CD4-positive, alpha-beta T cell (primary cell): ENCODE data around the gene NDRG2. TPM values are rescaled to one million over a fixed set of nuclear protein-coding genes. Genes with fewer than 3 reads are reported as not detected.

Source experiments
- ATAC-seq: fragments of 200-7000 bp; cut with Tn5 transposase; one replicate; pipeline ENCODE4 v1.10.0; 2022; ENCODE audit warnings: mild to moderate bottlenecking; ENCODE audit not compliant: poor library complexity
- CTCF ChIA-PET: fragments of 350-600 bp; sonication (Branson Sonifier 250); formaldehyde crosslinking; loops from one replicate; lab custom pipeline; 2021; ENCODE audit warnings: antibody characterized with exemption, inconsistent platforms; lab: Charles Lee
- POLR2A ChIA-PET: fragments of 350-600 bp; sonication (Branson Sonifier 250); formaldehyde crosslinking; loops from one replicate; lab custom pipeline; 2021; ENCODE audit warnings: antibody characterized with exemption, inconsistent platforms; lab: Charles Lee
- DNase-seq, 14 experiments: peaks; one replicate each; pipeline ENCODE4 v3.0.0-alpha.2; 2013 to 2020; ENCODE audit warnings: mixed read lengths in 2 of 14
- H3K27ac ChIP-seq, 2 donors: one replicate each; pipeline versions ENCODE4 v1.5.1 to v1.7.0; 2013; ENCODE audit warnings: low read length in 2 of 2, low read depth in 1 of 2, mild to moderate bottlenecking in 1 of 2
- H3K27me3 ChIP-seq, 2 experiments: 1 replicate in 1 of 2; 2 replicates in 1 of 2; pipeline versions ENCODE4 v1.6.1 to v1.7.0; 2013; ENCODE audit warnings: low read length in 2 of 2, control low read depth in 1 of 2, mild to moderate bottlenecking in 1 of 2, moderate library complexity in 1 of 2; ENCODE audit not compliant: insufficient read depth in 2 of 2, control insufficient read depth in 1 of 2
- H3K36me3 ChIP-seq: one replicate; pipeline ENCODE4 v1.6.1; 2013; ENCODE audit warnings: low read length, control low read depth; ENCODE audit not compliant: insufficient read depth
- H3K4me1 ChIP-seq: one replicate; pipeline ENCODE4 v1.6.1; 2013; ENCODE audit warnings: low read length, control low read depth; ENCODE audit not compliant: insufficient read depth
- H3K4me3 ChIP-seq: one replicate; pipeline ENCODE4 v1.5.1; 2013; ENCODE audit warnings: mild to moderate bottlenecking, low read length, moderate library complexity
- H3K9me3 ChIP-seq, 2 experiments: 1 replicate in 1 of 2; 2 replicates in 1 of 2; pipeline versions ENCODE4 v1.6.1 to v1.7.0; 2013; ENCODE audit warnings: low read length in 2 of 2, mild to moderate bottlenecking in 2 of 2, control low read depth in 1 of 2, moderate library complexity in 1 of 2; ENCODE audit not compliant: control insufficient read depth in 1 of 2, insufficient read depth in 1 of 2
- H3K27ac Mint-ChIP-seq: one replicate; pipeline ENCODE4 v1.8.0; 2020; ENCODE audit warnings: mixed read lengths
- H3K27me3 Mint-ChIP-seq: one replicate; pipeline ENCODE4 v1.8.0; 2021; ENCODE audit warnings: mixed read lengths
- H3K36me3 Mint-ChIP-seq: one replicate; pipeline ENCODE4 v1.8.0; 2021; ENCODE audit warnings: low read depth, mixed read lengths
- H3K4me1 Mint-ChIP-seq: one replicate; pipeline ENCODE4 v1.8.0; 2021; ENCODE audit warnings: low read depth, mixed read lengths
- H3K4me3 Mint-ChIP-seq: one replicate; pipeline ENCODE4 v1.8.0; 2020; ENCODE audit warnings: mild to moderate bottlenecking, mixed read lengths
- H3K9me3 Mint-ChIP-seq: one replicate; pipeline ENCODE4 v1.8.0; 2020; ENCODE audit warnings: mixed read lengths
- CTCF ChIP-seq: fragments of 200-600 bp; IDR thresholded peaks from one replicate; pipeline ENCODE4 v1.8.0; 2022; ENCODE audit warnings: antibody characterized with exemption, mild to moderate bottlenecking
- intact Hi-C, 2 experiments: fragments of 100-400 bp; cut with DNase I in 1 of 2; cut with micrococcal nuclease in 1 of 2; formaldehyde crosslinking; loops; one replicate each; pipeline versions ENCODE4 v1.15.1 to v1.9.0; 2023 to 2025; cut with DNase I, micrococcal nuclease
- total RNA-seq, 174 experiments: library from RNA in 2 of 174; stranded (reverse) in 2 of 174; gene quantifications; one replicate each; pipeline ENCODE4 v1.2.3 and lab custom pipeline; 2021 to 2026

NDRG2 gene
- total RNA-seq, 2 experiments from 2014 or later, result 26.7 to 28.6 TPM

GRCh38 chr14:21070083-21070609 is 45.3 kb upstream of the NDRG2 start, which contains the start of gene ARHGEF40:
TSS of gene ARHGEF40 (plus strand) at chr14:21070304. CDS start at chr14:21070397, 93 bp downstream.
- no peak for TF ChIP-seq CTCF
- intact Hi-C loops, result no loop called here
- H3K27me3 ChIP-seq, result peaks cover 44 to 59% of the 10 kb centered on the region in 2 experiments

GRCh38 chr14:21069388-21070082 is 44.7 kb upstream of the NDRG2 start:
- Mint-ChIP-seq H3K27me3 (peaks cover 85% of the 10 kb centered on the region), H3K4me1 (peaks cover 37% of the 10 kb centered on the region), H3K4me3 (peak overlapping the region; percentile 80), H3K36me3 (no peaks in the 10 kb centered on the region), H3K27ac (no peak overlapping the region), H3K9me3 (no peaks in the 10 kb centered on the region)
- peaks cover 0 to 13% of the 10 kb centered on the region in 2 experiments for H3K9me3 ChIP-seq
- POLR2A ChIA-PET, result interaction anchor here (1.5 to 3.6 kb wide), 7 partner anchors 18 to 55 kb away, joined by 5 to 37 read pairs (median 8); no protein-coding TSS in a partner anchor
- intact Hi-C loops, result no loop called here
- H3K27ac ChIP-seq, result no peak overlapping the region
- TF ChIP-seq CTCF, result no peak
- peaks cover 44 to 62% of the 10 kb centered on the region in 2 experiments for H3K27me3 ChIP-seq
- no peaks in the 10 kb centered on the region for H3K36me3 ChIP-seq
- H3K4me3 ChIP-seq, result peak overlapping the region; percentile 51
- H3K4me1 ChIP-seq, result peaks cover 37% of the 10 kb centered on the region
- DNase-seq (peak in 3 of 14 experiments; percentile 24 to 69 (median 68)), ATAC-seq (no peak)
- CTCF ChIA-PET, result interaction anchor here (1.5 to 3.5 kb wide), 4 partner anchors 19 to 54 kb away, joined by 5 to 63 read pairs (median 36); no protein-coding TSS in a partner anchor

More at GRCh38 chr14:21070083-21070609, 45.3 kb upstream of the NDRG2 start, which contains the start of gene ARHGEF40:
- no peak for ATAC-seq
- H3K36me3 ChIP-seq, result no peaks in the 10 kb centered on the region
- Mint-ChIP-seq H3K27ac (no peak within 1 kb of the TSS), H3K4me3 (peak within 1 kb of the TSS; percentile 86), H3K4me1 (peaks cover 37% of the 10 kb centered on the region), H3K27me3 (peaks cover 78% of the 10 kb centered on the region), H3K36me3 (no peaks in the 10 kb centered on the region), H3K9me3 (no peaks in the 10 kb centered on the region)
- peak in 4 of 14 experiments; percentile 25 to 62 (median 48) for DNase-seq
- H3K4me3 ChIP-seq, result peak within 1 kb of the TSS; percentile 51
- peaks cover 37% of the 10 kb centered on the region for H3K4me1 ChIP-seq
- peaks cover 0 to 13% of the 10 kb centered on the region in 2 experiments for H3K9me3 ChIP-seq
- no peak within 1 kb of the TSS for H3K27ac ChIP-seq
- ChIA-PET POLR2A (interaction anchor here (0.7 to 2.1 kb wide), 4 partner anchors 18 to 73 kb away, joined by 3 to 15 read pairs (median 10); no protein-coding TSS in a partner anchor), CTCF (interaction anchor here (0.9 to 2.7 kb wide), 4 partner anchors 18 to 36 kb away, joined by 3 to 26 read pairs (median 14); no protein-coding TSS in a partner anchor)
